NCI-H82 treated with DMSO at 0.1 percent for 48 hours (cell line): ENCODE measurements around the gene TBXAS1.
A peak's percentile ranks its signal among the peaks of the same experiment; 100 is the strongest.
"Not testable (repeated sequence)": the region's sequence is repeated elsewhere in the genome, so short reads cannot be mapped to it uniquely, and the experiment has no call there.

Source experiments
- DNase-seq: peaks from one replicate; lab custom pipeline; 2025; ENCODE audit not compliant: unreplicated experiment; lab: John Stamatoyannopoulos, UW

TBXAS1 gene

GRCh38 chr7:139886899-139887298, 57.8 kb downstream of the TBXAS1 start:
- DNase-seq, result no peak

DNA sequence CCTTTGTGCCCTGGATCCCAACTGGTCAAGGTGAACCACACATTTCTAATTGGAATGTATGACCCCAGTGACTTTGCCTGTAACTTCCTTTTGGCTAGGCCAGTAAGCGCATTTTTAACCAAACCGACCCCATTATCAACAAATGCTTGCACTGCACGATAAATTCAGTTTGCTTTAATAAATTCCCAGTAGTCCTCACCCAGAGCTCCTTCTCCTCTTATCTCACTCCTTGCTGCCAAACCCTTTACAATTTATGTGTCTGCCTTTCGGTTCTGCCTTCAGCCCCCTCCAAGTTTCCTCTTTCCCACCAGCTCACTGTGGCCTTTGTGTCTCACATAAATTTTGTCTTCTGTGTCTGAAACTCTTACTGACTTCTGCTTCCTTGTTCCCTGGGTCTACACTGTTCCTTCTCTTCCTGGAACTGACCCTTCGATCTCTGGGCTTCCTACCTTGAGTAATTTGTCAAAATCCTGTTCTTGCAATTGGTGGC, 59.0 kb downstream of the TBXAS1 start:
- DNase-seq, result no peak

DNA sequence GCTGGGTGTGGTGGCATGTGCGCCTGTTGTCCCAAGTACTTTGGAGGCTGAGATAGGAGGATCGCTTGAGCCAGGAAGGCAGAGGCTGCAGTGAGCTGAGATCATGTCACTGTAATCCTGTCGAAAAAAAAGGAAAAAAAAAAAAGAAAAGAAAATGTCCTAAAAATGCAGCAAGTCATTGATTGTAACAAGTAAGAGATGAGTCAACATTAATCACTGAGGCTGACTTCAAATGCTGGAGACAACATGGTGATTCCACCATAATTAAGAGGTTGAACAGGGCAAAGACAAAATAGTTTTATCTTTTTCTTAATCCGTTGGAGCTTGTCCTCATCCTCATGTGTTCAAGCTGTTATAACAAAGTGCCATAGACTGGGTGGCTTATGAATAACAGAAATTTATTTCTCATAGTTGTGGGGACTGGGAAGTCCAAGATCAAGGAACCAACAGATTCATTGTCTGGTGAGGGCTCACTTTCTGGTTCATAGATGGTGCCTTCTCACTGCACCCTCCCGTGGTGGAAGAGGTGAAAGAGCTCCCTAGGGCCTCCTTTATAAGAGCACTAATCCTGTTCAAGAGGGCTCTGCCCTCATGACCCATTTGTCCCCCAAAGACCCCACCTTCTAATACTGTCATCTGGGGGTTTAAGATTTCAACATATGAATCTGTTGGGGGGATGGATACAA, 60.3 kb downstream of the TBXAS1 start:
- no peak for DNase-seq

- DNase-seq, result no peak
Measured at GRCh38 chr7:139893461-139893860, 64.4 kb downstream of the TBXAS1 start.

DNA sequence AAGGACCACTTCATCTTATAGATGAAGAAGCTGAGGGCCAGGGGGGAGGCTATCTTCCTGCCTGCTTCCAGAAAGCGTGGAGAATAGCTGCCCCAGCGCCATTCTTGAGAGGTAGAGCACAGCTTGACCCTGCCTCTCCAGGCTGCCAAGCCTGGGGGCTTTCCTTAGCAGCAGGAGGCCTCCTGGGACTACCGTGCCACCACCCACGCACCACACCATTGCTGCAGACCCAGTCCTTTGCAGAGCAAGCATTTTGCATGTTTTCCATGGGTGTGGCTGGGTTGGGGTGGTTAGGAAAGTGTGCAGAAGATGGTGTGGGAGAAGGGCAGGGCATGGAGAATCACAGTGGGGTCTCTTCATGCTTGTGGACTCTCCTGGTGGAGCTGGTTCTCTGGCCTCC, 64.9 kb downstream of the TBXAS1 start:
- no peak for DNase-seq

DNA sequence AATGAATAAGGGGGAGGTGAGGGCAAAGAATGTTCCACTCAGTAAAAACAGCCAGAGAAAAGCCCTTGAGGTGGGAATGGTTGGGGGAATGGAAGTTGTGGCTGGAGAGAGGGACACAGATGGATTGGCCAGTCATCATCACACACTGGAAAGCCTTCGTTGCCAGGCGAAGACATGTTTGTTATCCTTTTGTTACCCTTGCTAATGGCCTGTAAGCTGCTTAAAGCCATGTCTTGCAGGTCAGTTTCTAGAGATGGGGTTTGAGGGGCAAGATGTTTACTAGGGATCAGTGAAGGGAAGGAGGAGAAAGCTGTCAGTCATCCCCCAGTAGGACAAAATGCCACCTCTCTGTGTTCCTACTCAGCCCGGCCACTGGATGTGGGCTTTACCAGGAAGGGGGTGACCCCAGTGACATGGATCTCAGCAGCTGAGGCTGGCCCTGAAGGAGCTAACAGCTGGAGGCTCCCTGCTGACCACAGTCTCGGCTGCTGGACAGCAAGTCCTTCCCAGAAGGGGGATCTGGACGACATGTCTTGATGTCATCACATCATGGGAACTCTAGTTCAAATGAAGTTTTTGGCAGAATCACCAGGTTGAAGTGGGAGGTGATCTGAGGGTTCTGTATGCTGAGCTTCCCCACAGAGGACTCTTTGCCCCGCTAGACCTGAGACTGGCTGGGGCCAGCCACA, 66.2 kb downstream of the TBXAS1 start:
- DNase-seq, result peak; percentile 20

- DNase-seq, result no peak
Measured at GRCh38 chr7:139896288-139896687, 67.2 kb downstream of the TBXAS1 start.

DNA sequence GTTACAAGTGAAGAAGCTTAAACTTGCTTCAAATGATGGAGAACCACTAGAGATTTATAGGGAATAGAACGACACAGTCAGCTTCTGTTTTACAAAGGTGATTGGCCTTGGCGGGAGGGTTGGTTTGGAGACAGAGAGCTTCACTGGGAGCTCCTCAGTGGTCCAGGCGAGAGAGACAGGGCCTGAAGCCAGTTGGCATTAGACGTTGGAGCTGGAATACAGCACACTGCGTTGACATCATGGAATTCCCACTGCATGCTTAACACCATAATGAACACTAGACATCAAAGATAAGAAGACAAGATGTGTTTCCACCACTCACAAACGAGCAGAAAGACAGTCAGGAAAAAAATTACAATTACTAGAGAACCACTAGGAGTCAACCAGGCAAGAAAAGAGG, 67.8 kb downstream of the TBXAS1 start:
- no peak for DNase-seq

DNA sequence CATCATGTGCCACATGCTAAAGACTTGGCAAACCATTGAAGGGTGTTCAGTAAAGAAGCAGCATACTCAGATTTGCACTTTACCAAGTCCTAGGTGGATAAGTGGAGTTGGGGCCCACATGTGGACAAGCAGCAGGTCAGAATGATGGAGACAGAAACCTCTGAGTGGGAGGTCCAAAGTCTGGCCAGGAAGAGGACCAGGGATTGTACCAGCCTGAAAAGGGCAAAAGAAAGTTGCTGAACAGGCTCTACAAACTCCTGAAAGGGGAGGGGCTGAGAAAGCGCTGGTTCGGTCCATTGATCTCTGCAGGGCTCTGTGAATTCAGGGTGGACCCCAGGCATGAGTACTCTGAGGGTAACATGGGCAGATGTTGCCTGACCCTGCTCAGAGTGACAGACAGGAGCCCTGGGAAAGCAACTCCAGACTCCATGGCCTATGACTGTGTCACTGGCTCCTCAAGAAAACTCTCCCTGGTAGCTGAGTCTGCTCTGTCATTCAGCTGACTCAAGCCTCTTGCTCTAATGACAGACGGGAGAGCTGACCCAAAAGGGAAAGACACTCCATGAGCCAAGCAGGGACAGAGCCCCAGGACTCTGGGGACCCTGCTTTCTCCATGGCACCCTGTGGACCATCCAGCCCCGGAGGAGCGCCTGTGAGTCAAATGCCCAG, 68.5 kb downstream of the TBXAS1 start:
- no peak for DNase-seq

DNA sequence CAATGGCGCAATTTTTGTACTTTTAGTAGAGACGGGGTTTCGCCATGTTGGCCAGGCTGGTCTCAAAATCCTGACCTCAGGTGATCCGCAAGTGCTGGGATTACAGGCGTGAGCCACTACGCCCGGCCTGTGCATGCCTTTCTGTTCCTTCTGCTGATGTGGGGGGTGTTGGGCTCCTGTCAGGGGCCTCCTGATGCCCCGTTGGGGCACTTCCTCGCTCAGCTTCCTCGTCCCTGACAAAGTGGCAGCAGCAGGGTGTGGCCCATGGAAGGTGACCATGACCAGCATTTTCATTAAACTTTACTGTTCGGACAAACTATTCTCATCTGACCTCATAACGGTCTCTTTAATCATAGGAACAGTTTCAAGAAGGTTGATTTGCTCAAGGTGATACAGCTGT, 69.4 kb downstream of the TBXAS1 start:
- no peak for DNase-seq

- no peak for DNase-seq
Measured at GRCh38 chr7:139899328-139899955, 70.4 kb downstream of the TBXAS1 start.

DNA sequence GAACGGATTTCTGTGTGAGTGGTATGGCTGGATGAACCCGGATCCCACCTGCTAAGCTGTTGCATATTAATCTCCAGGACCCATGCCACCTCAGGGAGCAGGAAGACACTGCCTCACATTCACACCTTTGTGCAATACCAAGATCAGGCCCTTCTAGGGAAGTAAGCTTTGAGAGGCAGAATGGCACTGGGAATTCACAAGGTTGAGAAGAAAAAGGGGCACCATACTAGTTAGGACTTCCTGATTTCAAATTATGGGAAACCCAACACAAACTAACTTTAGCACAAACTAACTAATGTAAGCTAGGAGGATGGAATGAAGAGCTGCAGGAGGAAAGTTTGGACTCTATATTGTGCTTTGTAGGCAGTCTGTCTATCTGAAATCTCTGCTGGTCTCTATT, 71.3 kb downstream of the TBXAS1 start:
- DNase-seq, result no peak

DNA sequence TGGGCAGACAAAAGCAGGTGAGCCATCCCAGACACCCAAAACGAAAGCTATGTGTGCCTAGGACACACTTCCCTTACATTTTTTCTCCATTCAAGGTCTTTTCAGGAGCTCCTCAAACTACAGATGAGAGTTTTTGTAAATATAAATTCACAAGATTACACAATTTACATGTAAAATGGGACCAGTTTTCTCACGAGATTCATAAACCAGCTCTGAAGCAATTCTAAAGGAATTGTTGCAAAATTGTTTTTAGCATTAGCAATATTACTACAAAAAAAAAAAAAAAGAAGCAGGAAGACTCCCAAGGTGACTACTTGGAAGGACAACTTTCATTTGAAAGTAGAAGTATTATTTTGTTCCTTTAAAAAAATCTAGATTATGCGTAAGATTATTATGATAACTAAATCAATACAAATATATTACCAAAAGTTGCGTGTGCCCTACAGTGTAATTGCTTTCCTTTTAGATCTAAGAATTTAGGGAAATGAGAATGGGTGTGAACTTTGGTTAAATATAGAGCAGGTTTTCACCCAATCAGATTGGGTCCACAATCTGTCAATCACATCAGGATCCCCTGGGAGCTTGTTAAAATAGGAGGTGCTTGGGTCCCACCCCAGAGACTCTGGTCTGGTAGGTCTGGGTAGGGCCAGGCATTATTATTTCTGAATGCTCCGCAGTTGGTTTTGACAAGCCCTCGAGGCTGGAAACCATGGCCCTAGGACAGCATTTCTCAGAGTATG, 72.2 kb downstream of the TBXAS1 start:
- DNase-seq, result no peak

GRCh38 chr7:139901901-139902300, 72.8 kb downstream of the TBXAS1 start:
- no peak for DNase-seq

GRCh38 chr7:139902436-139903102, 73.5 kb downstream of the TBXAS1 start:
- no peak for DNase-seq

DNA sequence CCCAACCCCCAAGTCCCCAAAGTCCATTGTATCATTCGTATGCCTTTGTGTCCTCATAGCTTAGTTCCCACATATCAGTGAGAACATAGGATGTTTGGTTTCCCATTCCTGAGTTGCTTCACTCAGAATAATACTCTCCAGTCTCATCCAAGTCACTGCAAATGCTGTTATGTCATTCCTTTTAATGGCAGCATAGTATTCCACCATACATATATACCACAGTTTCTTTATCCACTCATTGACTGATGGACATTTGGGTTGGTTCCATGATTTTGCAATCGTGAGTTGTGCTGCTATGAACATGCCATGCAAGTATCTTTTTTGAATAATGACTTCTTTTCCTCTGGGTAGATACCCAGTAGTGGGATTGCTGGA, 74.0 kb downstream of the TBXAS1 start:
- DNase-seq, result not testable (repeated sequence)

GRCh38 chr7:139906879-139907278, 77.8 kb downstream of the TBXAS1 start:
- no peak for DNase-seq

GRCh38 chr7:139908792-139909191, 79.7 kb downstream of the TBXAS1 start:
- DNase-seq, result no peak

GRCh38 chr7:139909379-139910050, 80.5 kb downstream of the TBXAS1 start:
- no peak for DNase-seq
